Muscle layer of colon (tissue), 2 donors: ENCODE results near the gene YPEL2.

ENCODE experiments used
- H3K27ac ChIP-seq: one replicate; pipeline ENCODE4 v1.7.0; 2013; ENCODE audit warnings: low read depth, mild to moderate bottlenecking, low read length, moderate library complexity
- H3K27me3 ChIP-seq, 2 donors: one replicate each; pipeline ENCODE4 v1.7.0; 2013; ENCODE audit warnings: low read length in 2 of 2, mild to moderate bottlenecking in 2 of 2; ENCODE audit not compliant: insufficient read depth in 2 of 2, control insufficient read depth in 1 of 2
- H3K36me3 ChIP-seq: one replicate; pipeline ENCODE4 v1.7.0; 2013; ENCODE audit warnings: mild to moderate bottlenecking, low read length; ENCODE audit not compliant: insufficient read depth
- H3K4me1 ChIP-seq: one replicate; pipeline ENCODE4 v1.7.0; 2013; ENCODE audit warnings: mild to moderate bottlenecking, low read length; ENCODE audit not compliant: insufficient read depth
- H3K4me3 ChIP-seq, 2 donors: one replicate each; pipeline ENCODE4 v1.7.0; 2013; ENCODE audit warnings: low read length in 2 of 2, low read depth in 1 of 2, mild to moderate bottlenecking in 1 of 2, moderate library complexity in 1 of 2
- H3K9ac ChIP-seq: one replicate; pipeline ENCODE4 v1.7.0; 2013; ENCODE audit warnings: low read length
- H3K9me3 ChIP-seq: one replicate; pipeline ENCODE4 v1.7.0; 2013; ENCODE audit warnings: mild to moderate bottlenecking, low read length
- donor health status: abdominal sarcoma.
- donor health status: Adenocarcinoma of cecum.

The YPEL2 gene

DNA sequence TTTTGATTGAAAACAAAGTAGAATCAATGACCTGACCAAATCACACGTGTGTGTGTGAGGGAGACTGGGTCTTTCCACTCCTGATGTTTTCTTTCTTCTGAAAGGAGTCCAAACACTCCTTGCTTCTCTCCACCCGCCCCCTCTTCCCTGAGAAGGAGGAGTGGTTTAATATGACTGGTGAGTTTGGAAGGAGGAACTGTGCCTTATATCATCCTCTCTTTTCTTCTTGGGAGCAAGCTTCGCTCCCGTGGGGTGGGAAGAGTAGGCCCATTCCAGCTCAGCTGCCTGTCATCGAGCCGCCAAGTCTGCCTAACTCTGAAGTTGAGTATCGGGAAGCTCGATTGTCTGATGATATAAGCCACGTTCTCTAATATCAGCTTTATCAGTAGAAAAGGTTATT lies 96.5 kb downstream of the YPEL2 start:
- H3K9me3 ChIP-seq, result no peaks in the 10 kb centered on the region
- H3K4me1 ChIP-seq, result peaks cover 60% of the 10 kb centered on the region
- H3K27ac ChIP-seq, result peak overlapping the region; percentile 70
- H3K9ac ChIP-seq, result peak overlapping the region; percentile 2
- no peaks in the 10 kb centered on the region for H3K36me3 ChIP-seq
- no peaks in the 10 kb centered on the region for H3K27me3 ChIP-seq
- peak overlapping the region in 1 of 2 donors; percentile 0 for H3K4me3 ChIP-seq

DNA sequence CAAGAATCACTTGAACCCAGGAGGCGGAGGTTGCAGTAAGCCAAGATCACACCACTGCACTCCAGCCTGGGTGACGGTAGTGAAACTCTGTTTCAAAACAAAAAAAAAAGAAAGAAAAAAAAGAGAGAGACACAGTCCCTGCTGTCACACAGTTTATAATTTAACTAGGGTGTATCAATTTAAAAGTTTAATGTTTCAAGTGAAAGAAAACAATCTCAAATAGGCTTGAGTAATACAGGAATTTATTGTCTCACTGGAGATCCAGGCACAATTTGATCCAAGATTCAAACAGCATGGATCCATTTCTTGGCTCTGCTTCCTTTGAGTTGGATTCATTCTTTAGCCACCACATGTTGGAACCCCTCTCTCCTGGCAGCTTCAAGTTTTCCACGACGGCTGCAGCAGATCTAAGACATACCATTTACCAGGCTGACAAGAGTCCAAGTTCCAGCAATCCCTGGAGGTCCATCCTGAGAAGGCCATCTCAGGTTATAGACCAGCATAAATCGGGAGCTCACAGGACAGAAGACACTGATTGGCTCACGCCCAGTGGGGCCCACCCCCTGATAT lies 97.5 kb downstream of the YPEL2 start:
- H3K9me3 ChIP-seq, result no peaks in the 10 kb centered on the region
- no peak overlapping the region for H3K27ac ChIP-seq
- no peak overlapping the region for H3K9ac ChIP-seq
- H3K4me1 ChIP-seq, result peaks cover 50% of the 10 kb centered on the region
- no peaks in the 10 kb centered on the region for H3K36me3 ChIP-seq
- no peaks in the 10 kb centered on the region for H3K27me3 ChIP-seq
- no peak overlapping the region for H3K4me3 ChIP-seq

DNA sequence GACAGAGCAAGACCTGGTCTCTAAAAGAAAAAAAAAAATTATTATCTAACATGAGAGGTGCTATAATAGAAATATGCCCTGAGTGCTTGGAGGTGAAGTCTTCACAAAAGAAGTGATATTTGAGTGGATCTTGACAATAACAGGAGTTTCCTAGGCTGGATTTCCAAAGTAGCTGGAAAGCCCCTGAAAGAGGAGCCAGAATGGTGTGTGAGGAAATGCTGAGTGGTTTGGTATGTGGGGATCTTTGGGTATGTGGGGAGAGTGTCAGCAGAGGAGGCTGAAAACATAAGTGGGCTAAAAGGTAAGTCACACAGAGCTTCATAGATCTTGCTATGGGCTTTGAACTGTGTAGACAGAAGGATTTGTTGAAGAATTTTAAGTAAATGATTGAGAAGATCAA lies 100.1 kb downstream of the YPEL2 start:
- peaks cover 27% of the 10 kb centered on the region for H3K4me1 ChIP-seq
- no peak overlapping the region for H3K9ac ChIP-seq
- H3K27ac ChIP-seq, result no peak overlapping the region
- H3K36me3 ChIP-seq, result no peaks in the 10 kb centered on the region
- no peaks in the 10 kb centered on the region for H3K9me3 ChIP-seq
- no peak overlapping the region for H3K4me3 ChIP-seq
- H3K27me3 ChIP-seq, result no peaks in the 10 kb centered on the region

DNA sequence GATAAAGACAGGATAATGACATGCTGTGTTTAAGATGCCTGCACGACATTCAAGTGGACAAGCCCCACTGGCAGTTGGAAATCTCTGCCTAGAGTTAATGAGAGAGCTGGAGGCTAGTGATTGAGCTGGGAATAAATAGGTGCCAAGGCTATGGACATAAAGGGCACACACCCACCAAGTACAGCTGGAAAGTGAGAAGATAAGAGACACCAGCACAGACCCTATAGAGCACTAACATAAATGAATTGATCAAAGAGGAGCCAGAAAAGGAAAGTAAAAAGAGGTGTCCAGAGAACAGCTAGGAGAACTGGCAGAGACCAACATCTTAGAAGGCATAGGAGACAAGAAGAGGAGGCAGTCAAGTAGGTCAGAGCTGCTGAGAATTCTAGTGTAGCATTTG lies 101.2 kb downstream of the YPEL2 start:
- Histone ChIP-seq H3K9ac (no peak overlapping the region), H3K27me3 (no peaks in the 10 kb centered on the region), H3K9me3 (no peaks in the 10 kb centered on the region), H3K4me1 (peaks cover 18% of the 10 kb centered on the region), H3K36me3 (no peaks in the 10 kb centered on the region), H3K27ac (no peak overlapping the region), H3K4me3 (no peak overlapping the region)

DNA sequence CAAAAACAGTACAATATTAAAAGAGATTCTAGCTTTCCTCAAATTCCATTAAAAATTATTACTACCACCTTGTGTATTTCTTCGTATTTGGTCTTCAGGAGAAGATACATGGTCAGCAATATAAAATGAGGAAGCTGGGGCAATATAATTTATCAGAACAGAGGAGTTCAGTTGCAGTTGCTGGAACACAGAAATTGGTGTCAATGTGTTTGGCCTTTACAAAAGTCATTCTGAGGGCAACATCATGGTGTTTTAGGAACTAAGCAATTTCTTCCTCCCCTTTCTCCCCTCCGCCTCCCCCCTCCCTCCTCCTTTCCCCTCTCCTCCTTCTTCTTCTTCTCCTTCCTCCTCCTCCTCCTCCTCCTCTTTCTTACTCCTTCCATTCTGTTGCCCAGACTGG lies 102.1 kb downstream of the YPEL2 start:
- no peak overlapping the region for H3K27ac ChIP-seq

DNA sequence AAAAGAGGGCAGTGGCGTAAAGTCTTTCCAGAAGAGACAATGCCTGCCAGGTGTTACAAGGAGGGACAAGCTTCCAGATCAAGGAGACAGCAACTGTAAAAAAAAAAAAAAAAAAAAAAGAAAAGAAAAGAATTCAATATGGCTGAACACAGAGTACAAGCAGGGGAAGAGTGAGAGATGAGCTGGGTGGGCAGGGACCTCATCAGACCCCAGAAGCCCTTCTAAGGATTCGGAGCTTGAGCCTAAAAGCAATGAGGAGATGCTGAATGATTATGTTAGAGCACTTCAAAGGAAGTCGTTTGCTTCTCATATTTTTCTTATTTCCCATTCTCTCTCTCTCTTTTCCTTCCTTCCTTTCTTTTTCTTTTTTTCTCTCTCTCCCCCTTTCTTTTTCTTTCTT lies 103.0 kb downstream of the YPEL2 start:
- H3K27me3 ChIP-seq, result no peaks in the 10 kb centered on the region
- no peak overlapping the region for H3K9ac ChIP-seq
- H3K4me3 ChIP-seq, result no peak overlapping the region
- H3K27ac ChIP-seq, result no peak overlapping the region
- H3K9me3 ChIP-seq, result no peaks in the 10 kb centered on the region
- no peaks in the 10 kb centered on the region for H3K36me3 ChIP-seq
- H3K4me1 ChIP-seq, result peaks cover under 1% of the 10 kb centered on the region

More for the DNA sequence above, 102.1 kb downstream of the YPEL2 start:
- H3K9me3 ChIP-seq, result no peaks in the 10 kb centered on the region
- peaks cover 9% of the 10 kb centered on the region for H3K4me1 ChIP-seq
- no peak overlapping the region for H3K4me3 ChIP-seq
- H3K36me3 ChIP-seq, result no peaks in the 10 kb centered on the region
- no peak overlapping the region for H3K9ac ChIP-seq
- no peaks in the 10 kb centered on the region for H3K27me3 ChIP-seq

DNA sequence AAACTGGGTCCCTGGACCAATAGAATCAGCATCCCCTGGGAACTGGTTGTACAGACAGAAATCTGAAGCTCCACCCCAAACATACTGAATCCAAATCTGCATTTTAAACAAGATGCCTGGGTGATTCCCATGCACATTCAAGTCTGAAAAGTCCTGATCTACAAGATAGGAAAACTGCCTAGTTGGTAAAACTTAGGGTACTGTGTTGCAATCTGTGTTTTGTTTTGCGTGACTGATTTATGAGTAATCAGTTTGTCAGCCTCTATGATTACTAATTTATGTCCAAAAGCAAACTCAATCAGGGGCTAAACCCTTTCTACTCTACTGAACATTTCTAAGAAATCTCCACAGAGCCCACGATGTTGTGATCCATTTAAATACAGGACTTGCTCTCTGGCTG lies 103.8 kb downstream of the YPEL2 start:
- H3K9ac ChIP-seq, result no peak overlapping the region
- no peaks in the 10 kb centered on the region for H3K36me3 ChIP-seq
- H3K4me1 ChIP-seq, result peaks cover 6% of the 10 kb centered on the region
- no peaks in the 10 kb centered on the region for H3K27me3 ChIP-seq
- no peaks in the 10 kb centered on the region for H3K9me3 ChIP-seq
- no peak overlapping the region for H3K4me3 ChIP-seq
- H3K27ac ChIP-seq, result no peak overlapping the region

DNA sequence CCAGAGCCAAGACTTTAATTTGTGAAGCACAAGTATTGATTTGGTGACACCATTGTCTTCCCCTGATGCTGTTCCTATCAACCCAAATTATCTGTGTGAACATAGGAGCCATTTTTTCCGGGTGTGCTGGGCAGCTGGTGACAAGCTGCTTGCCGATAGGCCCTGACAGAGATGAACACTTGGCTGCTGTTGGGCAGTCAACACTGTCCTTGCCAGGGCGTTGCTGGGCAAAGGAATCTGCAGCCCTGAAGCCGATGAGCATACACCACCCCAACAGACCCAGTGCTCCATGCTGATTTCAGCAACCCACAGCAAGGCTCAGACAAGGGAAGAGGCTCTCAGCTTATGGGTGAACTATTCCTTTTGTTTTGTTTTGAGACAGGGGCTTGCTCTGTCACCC lies 105.4 kb downstream of the YPEL2 start:
- Histone ChIP-seq H3K4me3 (no peak overlapping the region), H3K9me3 (no peaks in the 10 kb centered on the region), H3K36me3 (no peaks in the 10 kb centered on the region), H3K27ac (no peak overlapping the region), H3K4me1 (peaks cover 17% of the 10 kb centered on the region), H3K9ac (no peak overlapping the region), H3K27me3 (no peaks in the 10 kb centered on the region)

DNA sequence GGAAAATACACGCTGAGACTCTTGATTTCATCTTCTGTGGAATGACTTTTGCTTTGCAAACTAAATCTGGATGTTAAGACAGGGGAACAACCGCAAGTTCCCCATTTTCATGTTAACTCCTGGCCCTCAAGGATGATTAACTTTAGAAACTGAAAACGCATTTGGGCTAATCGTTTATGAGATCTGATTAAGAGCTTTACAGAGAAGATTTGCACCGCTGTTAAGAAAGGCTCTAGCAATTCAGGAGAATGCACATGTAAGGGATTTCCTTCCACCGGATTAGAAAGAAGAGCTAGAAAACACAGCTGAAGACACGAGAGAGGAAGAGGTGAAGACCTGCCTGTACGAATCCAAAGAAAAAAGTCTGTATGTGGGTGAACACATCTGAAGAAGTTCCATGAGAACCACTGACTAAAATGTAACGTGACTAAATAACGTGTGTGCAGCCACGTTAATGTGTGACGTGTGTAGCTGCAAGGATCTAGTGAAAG lies 106.4 kb downstream of the YPEL2 start:
- H3K27ac ChIP-seq, result no peak overlapping the region
- H3K9me3 ChIP-seq, result no peaks in the 10 kb centered on the region
- H3K27me3 ChIP-seq, result no peaks in the 10 kb centered on the region
- H3K4me1 ChIP-seq, result peaks cover 17% of the 10 kb centered on the region
- H3K9ac ChIP-seq, result no peak overlapping the region
- no peaks in the 10 kb centered on the region for H3K36me3 ChIP-seq
- no peak overlapping the region for H3K4me3 ChIP-seq

DNA sequence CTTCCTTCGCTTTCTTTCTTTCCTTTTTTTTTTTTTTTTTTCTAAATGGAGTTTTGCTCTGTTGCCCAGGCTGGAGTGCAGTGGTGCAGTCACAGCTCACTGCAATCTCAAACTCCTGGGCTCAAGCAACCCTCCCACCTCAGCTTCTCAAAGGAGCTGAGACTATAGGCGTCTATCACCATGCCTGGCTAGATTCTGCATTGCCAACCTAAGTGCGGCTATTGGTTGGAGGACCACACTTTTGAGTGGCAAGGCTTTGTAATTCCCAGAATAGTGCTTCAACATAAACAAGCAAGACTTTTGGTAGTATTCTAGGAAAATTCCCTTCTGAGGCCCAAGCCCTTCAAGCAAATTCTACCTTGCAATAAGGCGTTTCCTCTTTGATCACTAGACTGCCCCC lies 107.8 kb downstream of the YPEL2 start:
- Histone ChIP-seq H3K9ac (no peak overlapping the region), H3K9me3 (no peaks in the 10 kb centered on the region), H3K4me1 (peaks cover 17% of the 10 kb centered on the region), H3K27me3 (no peaks in the 10 kb centered on the region), H3K4me3 (no peak overlapping the region), H3K36me3 (no peaks in the 10 kb centered on the region), H3K27ac (no peak overlapping the region)

DNA sequence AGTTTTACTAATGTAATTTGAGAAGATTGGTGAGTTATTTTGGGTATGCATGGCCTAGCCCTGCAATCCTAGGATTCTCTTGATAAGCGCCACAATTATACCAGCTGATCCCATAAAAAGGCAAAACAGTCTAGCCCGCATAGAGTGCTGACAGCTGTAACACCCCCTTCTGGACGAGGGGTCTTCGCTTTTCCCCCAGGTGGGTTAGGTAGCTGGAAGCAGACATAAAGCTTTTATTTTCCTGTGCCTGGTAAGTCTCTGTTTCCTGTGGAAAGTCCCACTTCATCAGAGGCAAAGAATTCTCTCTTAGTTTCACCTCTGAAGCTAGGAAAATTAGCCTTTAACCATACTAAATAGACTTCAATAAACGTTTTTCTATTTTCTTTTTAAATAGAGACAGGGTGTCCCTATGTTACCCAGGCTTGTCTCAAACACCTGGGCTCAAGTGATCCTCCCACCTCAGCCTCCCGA lies 108.3 kb downstream of the YPEL2 start:
- Histone ChIP-seq H3K27ac (no peak overlapping the region), H3K4me3 (no peak overlapping the region), H3K9ac (no peak overlapping the region), H3K27me3 (no peaks in the 10 kb centered on the region), H3K4me1 (peaks cover 17% of the 10 kb centered on the region), H3K9me3 (no peaks in the 10 kb centered on the region), H3K36me3 (no peaks in the 10 kb centered on the region)

DNA sequence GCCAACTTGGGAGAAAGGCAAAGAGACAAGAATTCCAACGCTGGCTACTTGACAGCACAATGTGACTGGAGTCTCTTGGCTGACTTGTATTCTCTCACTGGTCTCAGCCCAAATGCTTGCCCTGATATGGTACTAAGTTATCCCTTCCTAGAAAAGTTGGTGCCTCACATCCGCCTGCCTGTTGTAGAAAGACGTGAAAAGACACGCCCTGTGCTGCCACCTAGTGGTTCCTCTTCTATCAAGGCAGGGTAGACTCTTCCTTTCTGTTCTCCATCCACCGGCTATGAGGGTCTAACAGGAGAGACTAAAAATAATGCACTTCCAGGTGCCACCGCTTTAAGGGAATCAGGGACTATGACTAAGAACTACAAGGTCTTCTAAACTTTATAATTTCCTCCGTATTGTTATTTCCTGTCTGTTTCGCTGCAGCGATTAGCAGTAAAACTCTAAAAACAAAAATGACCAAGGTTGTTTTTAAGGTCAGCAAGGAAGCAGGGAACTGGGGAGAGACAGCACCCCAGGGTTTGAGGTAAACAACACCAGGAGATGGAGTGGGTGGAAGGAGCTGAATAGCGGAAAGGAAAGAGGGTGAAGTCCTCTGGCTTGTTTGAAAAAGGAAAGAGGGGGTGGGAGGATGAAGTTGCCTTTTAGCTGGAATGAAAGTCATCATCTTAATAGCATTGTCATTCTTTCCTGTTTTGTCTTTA lies 109.5 kb downstream of the YPEL2 start:
- Histone ChIP-seq H3K27ac (peak overlapping the region; percentile 48), H3K4me3 (no peak overlapping the region), H3K4me1 (peaks cover 17% of the 10 kb centered on the region)

More for the DNA sequence above, 109.5 kb downstream of the YPEL2 start:
- Histone ChIP-seq H3K9me3 (no peaks in the 10 kb centered on the region), H3K27me3 (no peaks in the 10 kb centered on the region), H3K9ac (peak overlapping the region; percentile 16), H3K36me3 (no peaks in the 10 kb centered on the region)
